ENCODE data around the gene LAMC1.

LAMC1 gene

GRCh38 chr1:183161391-183161790 lies 138.2 kb downstream of the LAMC1 start:
- ATAC-seq (replicated peaks; ENCODE audit: extremely low read depth, poor library complexity, severe bottlenecking) (no peak), DNase-seq (ENCODE audit: low spot score in 2 of 2) (no peak)
- H3K36me3 Mint-ChIP-seq (ENCODE audit: insufficient read depth), result no peaks in the 10 kb centered on the region
- no peak overlapping the region for H3K4me3 Mint-ChIP-seq
- H3K27me3 Mint-ChIP-seq, result no peaks in the 10 kb centered on the region
- H3K4me1 Mint-ChIP-seq, result no peaks in the 10 kb centered on the region
- no peaks in the 10 kb centered on the region for H3K9me3 Mint-ChIP-seq
- no peak overlapping the region for H3K27ac Mint-ChIP-seq (ENCODE audit: low read depth)

- H3K4me3 Mint-ChIP-seq, result no peak overlapping the region
- DNase-seq (ENCODE audit: low spot score in 2 of 2), result no peak
- no peaks in the 10 kb centered on the region for H3K4me1 Mint-ChIP-seq
- H3K9me3 Mint-ChIP-seq, result no peaks in the 10 kb centered on the region
- H3K27me3 Mint-ChIP-seq, result peaks cover 4% of the 10 kb centered on the region
- H3K27ac Mint-ChIP-seq (ENCODE audit: low read depth), result no peak overlapping the region
- H3K36me3 Mint-ChIP-seq (ENCODE audit: insufficient read depth), result no peaks in the 10 kb centered on the region
- no peak for ATAC-seq (replicated peaks; ENCODE audit: extremely low read depth, poor library complexity, severe bottlenecking)
These were observed 140.1 kb downstream of the LAMC1 start for GRCh38 chr1:183163316-183163715.

- no peak overlapping the region for H3K27ac Mint-ChIP-seq (ENCODE audit: low read depth)
- no peak for ATAC-seq (replicated peaks; ENCODE audit: extremely low read depth, poor library complexity, severe bottlenecking)
- no peaks in the 10 kb centered on the region for H3K36me3 Mint-ChIP-seq (ENCODE audit: insufficient read depth)
- no peaks in the 10 kb centered on the region for H3K4me1 Mint-ChIP-seq
- DNase-seq (ENCODE audit: low spot score in 2 of 2), result no peak
- no peaks in the 10 kb centered on the region for H3K9me3 Mint-ChIP-seq
- peaks cover 11% of the 10 kb centered on the region for H3K27me3 Mint-ChIP-seq
- H3K4me3 Mint-ChIP-seq, result no peak overlapping the region
These were observed 141.1 kb downstream of the LAMC1 start for GRCh38 chr1:183164340-183164739.

GRCh38 chr1:183164963-183165362 lies 141.7 kb downstream of the LAMC1 start:
- no peaks in the 10 kb centered on the region for H3K9me3 Mint-ChIP-seq
- no peak overlapping the region for H3K27ac Mint-ChIP-seq (ENCODE audit: low read depth)
- no peaks in the 10 kb centered on the region for H3K36me3 Mint-ChIP-seq (ENCODE audit: insufficient read depth)
- H3K27me3 Mint-ChIP-seq, result peaks cover 11% of the 10 kb centered on the region
- DNase-seq (ENCODE audit: low spot score in 2 of 2) (no peak), ATAC-seq (replicated peaks; ENCODE audit: extremely low read depth, poor library complexity, severe bottlenecking) (no peak)
- H3K4me3 Mint-ChIP-seq, result no peak overlapping the region
- no peaks in the 10 kb centered on the region for H3K4me1 Mint-ChIP-seq

- Mint-ChIP-seq H3K4me3 (no peak overlapping the region), H3K4me1 (no peaks in the 10 kb centered on the region), H3K27ac (ENCODE audit: low read depth) (no peak overlapping the region), H3K27me3 (peaks cover 11% of the 10 kb centered on the region), H3K9me3 (no peaks in the 10 kb centered on the region), H3K36me3 (ENCODE audit: insufficient read depth) (no peaks in the 10 kb centered on the region)
- no peak for DNase-seq (ENCODE audit: low spot score in 2 of 2)
- no peak for ATAC-seq (replicated peaks; ENCODE audit: extremely low read depth, poor library complexity, severe bottlenecking)
These were observed 142.2 kb downstream of the LAMC1 start for GRCh38 chr1:183165456-183165855.

- Mint-ChIP-seq H3K36me3 (ENCODE audit: insufficient read depth) (no peaks in the 10 kb centered on the region), H3K27ac (ENCODE audit: low read depth) (no peak overlapping the region)
- DNase-seq (ENCODE audit: low spot score in 2 of 2), result no peak
These were observed 143.2 kb downstream of the LAMC1 start for GRCh38 chr1:183166454-183166853.

GRCh38 chr1:183167676-183168075 lies 144.5 kb downstream of the LAMC1 start:
- Mint-ChIP-seq H3K4me1 (no peaks in the 10 kb centered on the region), H3K36me3 (ENCODE audit: insufficient read depth) (peaks cover 2% of the 10 kb centered on the region)

More at GRCh38 chr1:183166454-183166853, 143.2 kb downstream of the LAMC1 start:
- Mint-ChIP-seq H3K4me3 (no peak overlapping the region), H3K27me3 (peaks cover 11% of the 10 kb centered on the region), H3K4me1 (no peaks in the 10 kb centered on the region), H3K9me3 (no peaks in the 10 kb centered on the region)
- no peak for ATAC-seq (replicated peaks; ENCODE audit: extremely low read depth, poor library complexity, severe bottlenecking)

GRCh38 chr1:183168308-183168707 lies 145.1 kb downstream of the LAMC1 start:
- ATAC-seq (replicated peaks; ENCODE audit: extremely low read depth, poor library complexity, severe bottlenecking) (no peak), DNase-seq (ENCODE audit: low spot score in 2 of 2) (no peak)
- H3K27me3 Mint-ChIP-seq, result peaks cover 15% of the 10 kb centered on the region
- no peaks in the 10 kb centered on the region for H3K4me1 Mint-ChIP-seq
- no peaks in the 10 kb centered on the region for H3K9me3 Mint-ChIP-seq
- peaks cover 2% of the 10 kb centered on the region for H3K36me3 Mint-ChIP-seq (ENCODE audit: insufficient read depth)
- no peak overlapping the region for H3K27ac Mint-ChIP-seq (ENCODE audit: low read depth)
- no peak overlapping the region for H3K4me3 Mint-ChIP-seq

More at GRCh38 chr1:183167676-183168075, 144.5 kb downstream of the LAMC1 start:
- H3K27ac Mint-ChIP-seq (ENCODE audit: low read depth), result no peak overlapping the region
- H3K4me3 Mint-ChIP-seq, result no peak overlapping the region
- DNase-seq (ENCODE audit: low spot score in 2 of 2) (no peak), ATAC-seq (replicated peaks; ENCODE audit: extremely low read depth, poor library complexity, severe bottlenecking) (no peak)
- H3K27me3 Mint-ChIP-seq, result peaks cover 11% of the 10 kb centered on the region
- H3K9me3 Mint-ChIP-seq, result no peaks in the 10 kb centered on the region

GRCh38 chr1:183173828-183174227 lies 150.6 kb downstream of the LAMC1 start:
- H3K9me3 Mint-ChIP-seq, result no peaks in the 10 kb centered on the region

GRCh38 chr1:183175631-183176030 lies 152.4 kb downstream of the LAMC1 start:
- Mint-ChIP-seq H3K27ac (ENCODE audit: low read depth) (no peak overlapping the region), H3K4me1 (no peaks in the 10 kb centered on the region), H3K4me3 (no peak overlapping the region), H3K9me3 (no peaks in the 10 kb centered on the region), H3K27me3 (peaks cover 10% of the 10 kb centered on the region), H3K36me3 (ENCODE audit: insufficient read depth) (peaks cover 2% of the 10 kb centered on the region)
- ATAC-seq (replicated peaks; ENCODE audit: extremely low read depth, poor library complexity, severe bottlenecking) (no peak), DNase-seq (ENCODE audit: low spot score in 2 of 2) (no peak)

More at GRCh38 chr1:183173828-183174227, 150.6 kb downstream of the LAMC1 start:
- ATAC-seq (replicated peaks; ENCODE audit: extremely low read depth, poor library complexity, severe bottlenecking), result no peak
- Mint-ChIP-seq H3K4me3 (no peak overlapping the region), H3K27me3 (peaks cover 12% of the 10 kb centered on the region), H3K27ac (ENCODE audit: low read depth) (no peak overlapping the region), H3K36me3 (ENCODE audit: insufficient read depth) (peaks cover 2% of the 10 kb centered on the region), H3K4me1 (no peaks in the 10 kb centered on the region)
- no peak for DNase-seq (ENCODE audit: low spot score in 2 of 2)

GRCh38 chr1:183178545-183178944 lies 155.3 kb downstream of the LAMC1 start:
- Mint-ChIP-seq H3K9me3 (no peaks in the 10 kb centered on the region), H3K27ac (ENCODE audit: low read depth) (no peak overlapping the region), H3K4me3 (no peak overlapping the region), H3K36me3 (ENCODE audit: insufficient read depth) (no peaks in the 10 kb centered on the region), H3K4me1 (no peaks in the 10 kb centered on the region), H3K27me3 (peaks cover 4% of the 10 kb centered on the region)
- ATAC-seq (replicated peaks; ENCODE audit: extremely low read depth, poor library complexity, severe bottlenecking), result no peak
- DNase-seq (ENCODE audit: low spot score in 2 of 2), result no peak

- Mint-ChIP-seq H3K27ac (ENCODE audit: low read depth) (no peak overlapping the region), H3K9me3 (no peaks in the 10 kb centered on the region), H3K27me3 (no peaks in the 10 kb centered on the region), H3K4me1 (no peaks in the 10 kb centered on the region), H3K4me3 (no peak overlapping the region), H3K36me3 (ENCODE audit: insufficient read depth) (no peaks in the 10 kb centered on the region)
- DNase-seq (ENCODE audit: low spot score in 2 of 2) (no peak), ATAC-seq (replicated peaks; ENCODE audit: extremely low read depth, poor library complexity, severe bottlenecking) (no peak)
These were observed 155.8 kb downstream of the LAMC1 start for GRCh38 chr1:183179033-183179432.

GRCh38 chr1:183180218-183180617 lies 157.0 kb downstream of the LAMC1 start:
- H3K27me3 Mint-ChIP-seq, result no peaks in the 10 kb centered on the region
- H3K27ac Mint-ChIP-seq (ENCODE audit: low read depth), result no peak overlapping the region
- no peak for ATAC-seq (replicated peaks; ENCODE audit: extremely low read depth, poor library complexity, severe bottlenecking)
- no peak overlapping the region for H3K4me3 Mint-ChIP-seq
- H3K9me3 Mint-ChIP-seq, result no peaks in the 10 kb centered on the region
- no peaks in the 10 kb centered on the region for H3K4me1 Mint-ChIP-seq
- DNase-seq (ENCODE audit: low spot score in 2 of 2), result no peak
- peaks cover 2% of the 10 kb centered on the region for H3K36me3 Mint-ChIP-seq (ENCODE audit: insufficient read depth)

GRCh38 chr1:183180634-183181056 lies 157.4 kb downstream of the LAMC1 start:
- peaks cover 2% of the 10 kb centered on the region for H3K36me3 Mint-ChIP-seq (ENCODE audit: insufficient read depth)
- H3K4me1 Mint-ChIP-seq, result no peaks in the 10 kb centered on the region
- DNase-seq (ENCODE audit: low spot score in 2 of 2), result no peak
- no peak overlapping the region for H3K4me3 Mint-ChIP-seq
- ATAC-seq (replicated peaks; ENCODE audit: extremely low read depth, poor library complexity, severe bottlenecking), result no peak
- peaks cover 4% of the 10 kb centered on the region for H3K27me3 Mint-ChIP-seq
- H3K27ac Mint-ChIP-seq (ENCODE audit: low read depth), result no peak overlapping the region
- H3K9me3 Mint-ChIP-seq, result no peaks in the 10 kb centered on the region

Data from central memory CD8-positive, alpha-beta T cell (primary cell).